Measurements from ENCODE around the gene VIL1.

- TF ChIP-seq, protein P1, sequence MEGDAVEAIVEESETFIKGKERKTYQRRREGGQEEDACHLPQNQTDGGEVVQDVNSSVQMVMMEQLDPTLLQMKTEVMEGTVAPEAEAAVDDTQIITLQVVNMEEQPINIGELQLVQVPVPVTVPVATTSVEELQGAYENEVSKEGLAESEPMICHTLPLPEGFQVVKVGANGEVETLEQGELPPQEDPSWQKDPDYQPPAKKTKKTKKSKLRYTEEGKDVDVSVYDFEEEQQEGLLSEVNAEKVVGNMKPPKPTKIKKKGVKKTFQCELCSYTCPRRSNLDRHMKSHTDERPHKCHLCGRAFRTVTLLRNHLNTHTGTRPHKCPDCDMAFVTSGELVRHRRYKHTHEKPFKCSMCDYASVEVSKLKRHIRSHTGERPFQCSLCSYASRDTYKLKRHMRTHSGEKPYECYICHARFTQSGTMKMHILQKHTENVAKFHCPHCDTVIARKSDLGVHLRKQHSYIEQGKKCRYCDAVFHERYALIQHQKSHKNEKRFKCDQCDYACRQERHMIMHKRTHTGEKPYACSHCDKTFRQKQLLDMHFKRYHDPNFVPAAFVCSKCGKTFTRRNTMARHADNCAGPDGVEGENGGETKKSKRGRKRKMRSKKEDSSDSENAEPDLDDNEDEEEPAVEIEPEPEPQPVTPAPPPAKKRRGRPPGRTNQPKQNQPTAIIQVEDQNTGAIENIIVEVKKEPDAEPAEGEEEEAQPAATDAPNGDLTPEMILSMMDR (IDR thresholded peaks at IDR 0.05; ENCODE audit: insufficient read depth, low read length, poor library complexity, severe bottlenecking): no peak
- no peak for TF ChIP-seq EZH2phosphoT487 (conservative IDR thresholded peaks at IDR 0.05; ENCODE audit: low read length)
Measured at GRCh38 chr2:218402911-218403411, 16.0 kb upstream of the VIL1 start.

Data from SU-DHL-6 (cell line).